ENCODE results near the gene PPP1R3G. TPM values are rescaled to one million over a fixed set of nuclear protein-coding genes. Genes with fewer than 3 reads are reported as not detected.

The PPP1R3G gene
- 1 to 10 TPM; 3.7 to 7.3 TPM for total RNA-seq

DNA sequence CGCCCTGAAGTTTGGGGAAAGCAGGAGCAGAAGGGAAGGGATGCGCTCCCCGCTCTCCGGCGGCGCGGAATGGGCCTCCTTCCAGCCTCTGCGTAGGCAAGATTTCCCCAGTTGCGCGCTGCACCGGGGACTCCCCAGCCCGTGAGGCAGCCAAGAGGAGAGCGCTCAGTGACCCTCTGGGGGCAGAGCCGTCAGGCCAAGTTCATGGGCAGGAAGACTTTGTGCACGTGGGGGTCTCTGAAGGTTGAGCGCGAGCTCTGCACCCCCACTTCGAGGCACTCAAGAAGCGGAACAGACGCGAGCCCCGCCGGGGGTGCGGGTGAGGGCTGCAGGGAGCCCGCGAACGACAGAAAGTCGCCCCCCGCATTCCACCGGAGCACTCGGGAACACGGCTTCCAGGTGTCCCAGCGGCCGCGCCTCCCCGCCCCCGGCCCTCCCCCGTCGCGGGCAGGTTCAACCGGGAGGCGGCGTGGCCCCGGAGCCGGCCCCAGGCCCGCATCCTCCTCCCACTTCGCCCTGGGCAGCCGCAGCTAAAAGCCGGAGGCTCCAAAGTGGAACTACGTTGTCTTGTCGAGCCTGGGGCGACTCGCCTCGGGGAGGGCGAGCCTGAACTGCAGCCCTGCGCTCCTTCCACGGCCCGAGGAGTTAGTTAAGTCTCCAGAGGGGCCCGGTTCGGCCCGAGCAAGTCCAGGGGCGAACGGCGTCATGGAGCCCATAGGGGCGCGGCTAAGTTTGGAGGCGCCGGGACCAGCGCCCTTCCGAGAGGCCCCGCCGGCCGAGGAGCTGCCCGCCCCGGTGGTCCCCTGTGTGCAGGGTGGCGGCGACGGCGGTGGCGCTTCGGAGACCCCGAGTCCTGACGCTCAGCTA, at the start of gene PPP1R3G:
Gene PPP1R3G, plus strand, starts transcription at position 561 of the 867 bp plus-strand sequence. Its CDS starts 145 bp downstream, at position 706.
- Histone ChIP-seq H3K27ac (peak within 1 kb of the TSS; percentile 78 to 85), H3K36me3 (no peaks in the 10 kb centered on the region), H3K9me3 (no peaks in the 10 kb centered on the region), H3K27me3 (replicated peaks; ENCODE audit: insufficient read depth) (no peaks in the 10 kb centered on the region), H3K4me3 (peak within 1 kb of the TSS; percentile 89), H3K4me1 (ENCODE audit: control insufficient read depth in 1 of 2, low read depth in 2 of 2) (peaks cover 5 to 23% of the 10 kb centered on the region in 2 donors)
- TF ChIP-seq CTCF (IDR thresholded peaks at IDR 0.05): no peak
- peak; percentile 27 for ATAC-seq (ENCODE audit: insufficient number of reproducible peaks, low FRiP score, low read depth)
- DNase-seq (ENCODE audit: low spot score): no peak

GRCh38 chr6:5036269-5036668, 48.9 kb upstream of the PPP1R3G start:
- TF ChIP-seq CTCF (IDR thresholded peaks at IDR 0.05): no peak
- Histone ChIP-seq H3K4me1 (ENCODE audit: control insufficient read depth in 1 of 2, low read depth in 2 of 2) (no peaks in the 10 kb centered on the region), H3K9me3 (no peaks in the 10 kb centered on the region), H3K27me3 (replicated peaks; ENCODE audit: insufficient read depth) (no peaks in the 10 kb centered on the region), H3K27ac (no peak overlapping the region), H3K4me3 (no peak overlapping the region), H3K36me3 (no peaks in the 10 kb centered on the region)
- DNase-seq (ENCODE audit: low spot score) (no peak), ATAC-seq (ENCODE audit: insufficient number of reproducible peaks, low FRiP score, low read depth) (no peak)

- no peak for ATAC-seq (ENCODE audit: insufficient number of reproducible peaks, low FRiP score, low read depth)
Measured at GRCh38 chr6:5041955-5042354, 43.2 kb upstream of the PPP1R3G start.

GRCh38 chr6:5042436-5042835, 42.7 kb upstream of the PPP1R3G start:
- ATAC-seq (ENCODE audit: insufficient number of reproducible peaks, low FRiP score, low read depth) (no peak), DNase-seq (ENCODE audit: low spot score) (no peak)
- Histone ChIP-seq H3K27ac (no peak overlapping the region), H3K4me3 (no peak overlapping the region), H3K36me3 (no peaks in the 10 kb centered on the region), H3K27me3 (replicated peaks; ENCODE audit: insufficient read depth) (no peaks in the 10 kb centered on the region), H3K4me1 (ENCODE audit: control insufficient read depth in 1 of 2, low read depth in 2 of 2) (no peaks in the 10 kb centered on the region), H3K9me3 (no peaks in the 10 kb centered on the region)
- no peak for TF ChIP-seq CTCF (IDR thresholded peaks at IDR 0.05)

More at GRCh38 chr6:5041955-5042354, 43.2 kb upstream of the PPP1R3G start:
- Histone ChIP-seq H3K27me3 (replicated peaks; ENCODE audit: insufficient read depth) (no peaks in the 10 kb centered on the region), H3K4me1 (ENCODE audit: control insufficient read depth in 1 of 2, low read depth in 2 of 2) (no peaks in the 10 kb centered on the region), H3K27ac (no peak overlapping the region), H3K4me3 (no peak overlapping the region), H3K36me3 (no peaks in the 10 kb centered on the region), H3K9me3 (no peaks in the 10 kb centered on the region)
- TF ChIP-seq CTCF (IDR thresholded peaks at IDR 0.05): no peak
- no peak for DNase-seq (ENCODE audit: low spot score)

DNA sequence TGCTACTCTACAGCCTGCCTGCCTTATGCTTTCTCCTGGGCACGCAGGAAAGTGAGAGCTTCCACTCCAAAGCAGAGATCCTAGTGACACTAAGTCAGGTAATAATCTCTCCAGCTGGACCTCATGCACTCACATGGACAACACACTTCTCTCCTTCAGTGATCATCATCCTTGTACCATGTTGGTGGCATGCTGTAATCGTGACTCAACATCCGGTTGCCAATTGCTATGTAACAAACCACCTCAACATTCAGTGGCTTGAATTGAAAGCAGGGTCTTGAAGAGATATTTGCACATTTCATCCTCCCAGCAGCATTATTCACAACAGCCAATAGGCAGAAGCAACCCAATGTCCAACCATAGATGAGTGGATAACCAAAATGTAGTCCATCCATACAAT, 40.3 kb upstream of the PPP1R3G start:
- no peak overlapping the region for H3K4me3 ChIP-seq
- no peaks in the 10 kb centered on the region for H3K27me3 ChIP-seq (replicated peaks; ENCODE audit: insufficient read depth)
- H3K9me3 ChIP-seq: no peaks in the 10 kb centered on the region
- no peak overlapping the region for H3K27ac ChIP-seq
- DNase-seq (ENCODE audit: low spot score) (no peak), ATAC-seq (ENCODE audit: insufficient number of reproducible peaks, low FRiP score, low read depth) (no peak)
- no peak for TF ChIP-seq CTCF (IDR thresholded peaks at IDR 0.05)
- H3K4me1 ChIP-seq (ENCODE audit: control insufficient read depth in 1 of 2, low read depth in 2 of 2): no peaks in the 10 kb centered on the region
- no peaks in the 10 kb centered on the region for H3K36me3 ChIP-seq

Data from thoracic aorta (tissue), 2 donors.